ENCODE data around the gene BCO1. TPM values are rescaled to one million over a fixed set of nuclear protein-coding genes. Genes with fewer than 3 reads are reported as not detected.

Gene BCO1
- total RNA-seq, 4 donors from 2014 or later: 0.11 to 0.42 (median 0.17) TPM; not detected in 1

GRCh38 chr16:81293909-81294802 lies 55.7 kb downstream of the BCO1 start:
- Histone ChIP-seq H3K4me1 (no peaks in the 10 kb centered on the region), H3K36me3 (no peaks in the 10 kb centered on the region), H3K9me3 (no peaks in the 10 kb centered on the region), H3K27me3 (no peaks in the 10 kb centered on the region), H3K27ac (replicated peaks in 1 of 4) (no peak overlapping the region), H3K4me3 (no peak overlapping the region)
- no peak for DNase-seq (ENCODE audit: extremely low spot score)
- WGBS: 74% methylated on average over 11 of the region's 11 CpGs
- TF ChIP-seq POLR2AphosphoS5 (IDR thresholded peaks at IDR 0.05): no peak
- TF ChIP-seq POLR2A (IDR thresholded peaks at IDR 0.05; ENCODE audit: low read depth): no peak
- no peak for TF ChIP-seq EP300 (IDR thresholded peaks at IDR 0.05)
- TF ChIP-seq CTCF (IDR thresholded peaks at IDR 0.05): no peak
- intact Hi-C loops (cut with DNase I): no loop called here

GRCh38 chr16:81296631-81297030 lies 58.1 kb downstream of the BCO1 start:
- intact Hi-C loops (cut with DNase I): no loop called here
- H3K27me3 ChIP-seq: no peaks in the 10 kb centered on the region
- no peak for DNase-seq (ENCODE audit: extremely low spot score)
- H3K4me1 ChIP-seq: no peaks in the 10 kb centered on the region
- no peak overlapping the region for H3K27ac ChIP-seq (replicated peaks in 1 of 4)
- no peak for TF ChIP-seq CTCF (IDR thresholded peaks at IDR 0.05)
- no peak for TF ChIP-seq POLR2A (IDR thresholded peaks at IDR 0.05; ENCODE audit: low read depth)
- TF ChIP-seq EP300 (IDR thresholded peaks at IDR 0.05): no peak
- no peak for TF ChIP-seq POLR2AphosphoS5 (IDR thresholded peaks at IDR 0.05)
- H3K4me3 ChIP-seq: no peak overlapping the region
- no peaks in the 10 kb centered on the region for H3K36me3 ChIP-seq
- no peaks in the 10 kb centered on the region for H3K9me3 ChIP-seq
- WGBS: 66% methylated on average over 7 of the region's 7 CpGs

- no peak for DNase-seq (ENCODE audit: extremely low spot score)
- Histone ChIP-seq H3K27ac (replicated peaks in 1 of 4) (no peak overlapping the region), H3K36me3 (no peaks in the 10 kb centered on the region), H3K4me1 (peaks cover 0 to 16% (median 2%) of the 10 kb centered on the region in 4 donors), H3K9me3 (no peaks in the 10 kb centered on the region), H3K27me3 (no peaks in the 10 kb centered on the region), H3K4me3 (no peak overlapping the region)
- intact Hi-C loops (cut with DNase I): no loop called here
- no peak for TF ChIP-seq POLR2A (IDR thresholded peaks at IDR 0.05; ENCODE audit: low read depth)
- TF ChIP-seq EP300 (IDR thresholded peaks at IDR 0.05): no peak
- TF ChIP-seq CTCF (IDR thresholded peaks at IDR 0.05): no peak
- TF ChIP-seq POLR2AphosphoS5 (IDR thresholded peaks at IDR 0.05): no peak
- 67% methylated on average over 3 of the region's 3 CpGs for WGBS
Observed at GRCh38 chr16:81307770-81308169, 69.3 kb downstream of the BCO1 start.

- Histone ChIP-seq H3K4me1 (peaks cover 12 to 32% (median 18%) of the 10 kb centered on the region in 4 donors), H3K36me3 (no peaks in the 10 kb centered on the region), H3K27ac (replicated peaks in 1 of 4) (no peak overlapping the region), H3K27me3 (no peaks in the 10 kb centered on the region), H3K9me3 (no peaks in the 10 kb centered on the region), H3K4me3 (no peak overlapping the region)
- intact Hi-C loops (cut with DNase I): loop anchor here (5.0 kb wide), 1 partner anchor 103 kb away; no protein-coding TSS in a partner anchor
- DNase-seq (ENCODE audit: extremely low spot score): no peak
- TF ChIP-seq POLR2A (IDR thresholded peaks at IDR 0.05; ENCODE audit: low read depth) (no peak), EP300 (IDR thresholded peaks at IDR 0.05) (no peak), POLR2AphosphoS5 (IDR thresholded peaks at IDR 0.05) (no peak), CTCF (IDR thresholded peaks at IDR 0.05) (no peak)
- WGBS: 72% methylated on average over 5 of the region's 5 CpGs
Observed at GRCh38 chr16:81310045-81310644, 71.7 kb downstream of the BCO1 start.
